ENCODE results near the gene DNAJC4. TPM values are rescaled to one million over a fixed set of nuclear protein-coding genes. Genes with fewer than 3 reads are reported as not detected.

The DNAJC4 gene
- total RNA-seq, 1 experiment from 2014 or later: 57.1 TPM

DNA sequence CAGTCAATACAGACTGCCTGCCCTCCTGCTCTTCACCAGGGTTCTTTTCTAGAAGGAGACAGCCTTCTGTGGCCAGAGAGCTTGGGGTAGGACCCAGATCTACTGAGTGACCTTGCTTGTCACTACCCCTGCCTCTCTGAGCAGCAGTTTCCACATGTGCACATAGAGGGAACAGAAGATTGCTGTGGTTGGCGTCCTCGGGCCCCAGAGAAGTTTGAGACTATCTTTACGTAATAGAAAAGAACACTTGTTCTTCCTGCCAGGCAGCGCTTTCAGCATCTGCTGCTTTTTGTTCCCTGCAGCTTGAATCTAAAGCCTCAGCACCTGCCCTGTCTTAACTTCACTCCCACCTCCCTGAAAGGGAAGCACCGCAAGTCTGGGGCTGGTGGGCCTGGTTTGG lies 8.7 kb downstream of the DNAJC4 start:
- intact Hi-C loops (cut with micrococcal nuclease; ENCODE audit: unreplicated experiment): no loop called here
- H3K9me2 ChIP-seq (ENCODE audit: insufficient read depth): no peaks in the 10 kb centered on the region
- H3K27me3 ChIP-seq (ENCODE audit: insufficient read depth, low read depth): no peaks in the 10 kb centered on the region
- POLR2A ChIA-PET (ENCODE audit: unreplicated experiment): no interaction called here
- peak overlapping the region; percentile 95; the same call in 1 of the 2 replicates for H3K4me2 ChIP-seq
- H2AFZ ChIP-seq: no peak overlapping the region
- peaks cover 13% of the 10 kb centered on the region for H4K20me1 ChIP-seq (ENCODE audit: insufficient read depth)
- peaks cover 46% of the 10 kb centered on the region for H3F3A ChIP-seq (ENCODE audit: insufficient read depth, low read depth)
- no peak for DNase-seq
- peaks cover 38% of the 10 kb centered on the region for H3K79me2 ChIP-seq (ENCODE audit: low read depth)
- no peak overlapping the region for H3K4me3 ChIP-seq
- H3K36me3 ChIP-seq (ENCODE audit: low read depth): peaks cover 10% of the 10 kb centered on the region
- BruUV-seq (replicated peaks): no TSS peak
- H3K4me1 ChIP-seq (replicated peaks; ENCODE audit: insufficient read depth): peaks cover 44% of the 10 kb centered on the region
- H3K27ac ChIP-seq: peak overlapping the region; percentile 97; the same call in 1 of the 2 replicates
- H3K9me3 ChIP-seq (ENCODE audit: insufficient read depth, low read depth): no peaks in the 10 kb centered on the region
- TF ChIP-seq, protein P1, sequence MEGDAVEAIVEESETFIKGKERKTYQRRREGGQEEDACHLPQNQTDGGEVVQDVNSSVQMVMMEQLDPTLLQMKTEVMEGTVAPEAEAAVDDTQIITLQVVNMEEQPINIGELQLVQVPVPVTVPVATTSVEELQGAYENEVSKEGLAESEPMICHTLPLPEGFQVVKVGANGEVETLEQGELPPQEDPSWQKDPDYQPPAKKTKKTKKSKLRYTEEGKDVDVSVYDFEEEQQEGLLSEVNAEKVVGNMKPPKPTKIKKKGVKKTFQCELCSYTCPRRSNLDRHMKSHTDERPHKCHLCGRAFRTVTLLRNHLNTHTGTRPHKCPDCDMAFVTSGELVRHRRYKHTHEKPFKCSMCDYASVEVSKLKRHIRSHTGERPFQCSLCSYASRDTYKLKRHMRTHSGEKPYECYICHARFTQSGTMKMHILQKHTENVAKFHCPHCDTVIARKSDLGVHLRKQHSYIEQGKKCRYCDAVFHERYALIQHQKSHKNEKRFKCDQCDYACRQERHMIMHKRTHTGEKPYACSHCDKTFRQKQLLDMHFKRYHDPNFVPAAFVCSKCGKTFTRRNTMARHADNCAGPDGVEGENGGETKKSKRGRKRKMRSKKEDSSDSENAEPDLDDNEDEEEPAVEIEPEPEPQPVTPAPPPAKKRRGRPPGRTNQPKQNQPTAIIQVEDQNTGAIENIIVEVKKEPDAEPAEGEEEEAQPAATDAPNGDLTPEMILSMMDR (conservative IDR thresholded peaks at IDR 0.05): no peak
- TF ChIP-seq EZH2 (IDR thresholded peaks at IDR 0.05; ENCODE audit: low read depth): no peak
- CTCF ChIA-PET: interaction anchor here (1.1 kb wide), 1 partner anchor 28 kb away, joined by 15 read pairs; no protein-coding TSS in a partner anchor

DNA sequence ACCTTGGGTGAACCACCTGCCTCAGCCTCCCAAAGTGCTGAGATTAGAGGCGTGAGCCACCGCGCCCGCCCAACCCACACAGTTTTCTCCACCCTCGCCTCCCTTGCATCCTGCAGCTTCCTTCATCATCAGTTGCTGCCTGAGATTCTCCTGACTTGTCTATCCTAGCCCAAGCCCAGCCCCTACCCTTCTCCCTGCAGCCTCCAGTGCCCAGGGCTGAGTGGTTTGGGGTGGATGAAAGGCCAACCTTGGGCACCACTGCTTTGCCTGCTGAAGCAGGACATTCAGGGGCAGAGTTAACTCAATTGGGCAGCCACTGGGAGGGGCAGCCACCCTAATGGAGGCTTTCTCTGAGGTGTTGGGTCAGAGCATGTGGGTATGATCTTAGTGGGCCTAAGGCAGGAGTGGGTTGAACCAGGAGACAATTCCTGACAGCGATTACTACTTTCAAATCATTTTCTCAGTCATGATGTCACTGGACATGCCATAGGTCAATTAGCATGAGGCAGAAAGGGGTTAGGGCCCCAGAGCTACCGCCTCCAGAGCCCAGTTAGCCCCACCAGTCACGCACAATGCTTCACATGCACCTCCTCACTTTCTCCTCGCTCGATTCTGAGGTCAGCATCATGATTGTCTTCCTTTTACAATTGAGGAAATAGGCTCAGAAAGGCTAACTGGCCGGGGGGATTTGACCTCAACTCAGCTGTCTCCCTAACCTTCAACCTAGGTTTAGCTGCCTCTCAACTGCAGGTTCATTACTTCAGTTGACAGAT lies 9.5 kb downstream of the DNAJC4 start:
- H3K4me1 ChIP-seq (replicated peaks; ENCODE audit: insufficient read depth): peaks cover 46% of the 10 kb centered on the region
- H2AFZ ChIP-seq: no peak overlapping the region
- intact Hi-C loops (cut with micrococcal nuclease; ENCODE audit: unreplicated experiment): loop anchor here (1.0 to 2.0 kb wide), 3 partner anchors 10 to 77 kb away; partner anchors contain the start of genes DNAJC4, ESRRA and TRMT112

More for the DNA sequence above, 9.5 kb downstream of the DNAJC4 start:
- CTCF ChIA-PET: interaction anchor here (0.5 to 1.1 kb wide), 3 partner anchors 27 to 449 kb away, joined by 3 to 15 read pairs (median 6); no protein-coding TSS in a partner anchor
- Histone ChIP-seq H3K27ac (peak overlapping the region; percentile 97), H3K36me3 (ENCODE audit: low read depth) (peaks cover 10% of the 10 kb centered on the region), H3K4me2 (peak overlapping the region; percentile 95), H4K20me1 (ENCODE audit: insufficient read depth) (peaks cover 14% of the 10 kb centered on the region), H3K27me3 (ENCODE audit: insufficient read depth, low read depth) (no peaks in the 10 kb centered on the region), H3K9me2 (ENCODE audit: insufficient read depth) (no peaks in the 10 kb centered on the region), H3F3A (ENCODE audit: insufficient read depth, low read depth) (peaks cover 53% of the 10 kb centered on the region), H3K9me3 (ENCODE audit: insufficient read depth, low read depth) (no peaks in the 10 kb centered on the region), H3K4me3 (peak overlapping the region; percentile 90; the same call in 1 of the 2 replicates), H3K79me2 (ENCODE audit: low read depth) (peaks cover 44% of the 10 kb centered on the region)
- POLR2A ChIA-PET (ENCODE audit: unreplicated experiment): no interaction called here
- DNase-seq: peak in 1 of 2 experiments; percentile 37
- TF ChIP-seq EZH2 (IDR thresholded peaks at IDR 0.05; ENCODE audit: low read depth): no peak
- TF ChIP-seq, protein P1 (conservative IDR thresholded peaks at IDR 0.05): no peak
- no TSS peak for BruUV-seq (replicated peaks)

Measured in PC-9 (cell line).